ENCODE data around the gene SOCS7.
A peak's percentile ranks its signal among the peaks of the same experiment; 100 is the strongest.

Gene SOCS7

DNA sequence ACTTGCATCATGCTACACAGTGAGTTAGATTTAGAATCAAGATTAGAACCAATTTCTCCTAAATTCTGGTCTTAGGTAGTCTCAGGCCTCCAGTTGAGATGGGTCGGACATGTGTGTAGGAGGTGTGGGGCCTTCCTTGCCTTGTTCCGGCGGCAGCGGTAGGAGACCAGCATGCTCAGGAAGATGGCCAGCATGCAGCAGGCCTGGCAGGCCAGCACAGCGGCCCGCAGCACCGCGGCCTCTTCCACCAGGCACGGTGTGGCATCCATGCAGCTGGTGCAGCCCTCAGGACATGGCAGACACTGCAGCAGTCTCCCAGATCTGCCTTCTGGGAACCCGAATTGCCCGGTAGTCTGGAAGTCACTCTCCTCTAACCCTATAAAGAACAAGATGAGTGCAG, 14.8 kb upstream of the SOCS7 start:
- DNase-seq (ENCODE audit: extremely low read depth in 1 of 2, low read depth in 1 of 2): no peak

DNA sequence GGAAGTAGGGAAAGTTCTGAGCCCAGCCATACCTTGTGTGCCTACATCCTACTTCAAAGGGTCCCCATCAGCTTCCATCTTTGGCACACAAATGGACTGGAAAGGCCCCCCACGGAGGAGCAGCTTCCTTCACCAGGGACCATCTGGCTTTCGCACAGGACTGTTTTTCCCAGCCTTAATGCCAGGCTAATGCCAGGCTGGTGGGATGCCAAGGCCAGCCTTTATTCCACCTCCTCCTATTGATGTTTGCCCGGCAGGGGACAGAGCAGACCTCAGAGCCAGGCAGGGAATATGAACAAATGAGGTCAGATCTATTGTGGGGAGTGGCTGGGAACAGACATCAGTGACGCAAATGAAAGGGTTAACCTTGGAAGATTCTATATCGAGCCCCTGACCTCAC, 13.6 kb upstream of the SOCS7 start:
- DNase-seq (ENCODE audit: extremely low read depth in 1 of 2, low read depth in 1 of 2): no peak

DNA sequence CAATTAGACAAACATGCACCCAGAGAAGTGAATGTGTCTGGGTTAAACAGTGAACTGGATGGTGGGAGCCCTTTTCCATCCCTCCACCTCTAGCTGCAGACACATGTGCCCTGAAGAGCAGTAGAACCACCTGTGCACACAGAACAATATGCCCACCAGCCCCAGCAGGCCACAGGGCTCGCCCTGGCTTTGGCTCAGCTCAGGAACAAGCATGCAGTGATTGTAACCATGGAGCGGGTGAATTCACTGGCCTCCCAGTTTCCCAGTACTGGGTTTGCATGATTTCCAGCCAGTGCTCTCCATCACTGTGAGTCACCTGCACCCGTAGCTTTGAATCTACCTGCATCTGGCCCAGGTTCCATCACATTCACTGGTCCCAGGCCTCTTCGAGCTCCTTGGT, 13.1 kb upstream of the SOCS7 start:
- DNase-seq (ENCODE audit: extremely low read depth in 1 of 2, low read depth in 1 of 2): no peak

DNA sequence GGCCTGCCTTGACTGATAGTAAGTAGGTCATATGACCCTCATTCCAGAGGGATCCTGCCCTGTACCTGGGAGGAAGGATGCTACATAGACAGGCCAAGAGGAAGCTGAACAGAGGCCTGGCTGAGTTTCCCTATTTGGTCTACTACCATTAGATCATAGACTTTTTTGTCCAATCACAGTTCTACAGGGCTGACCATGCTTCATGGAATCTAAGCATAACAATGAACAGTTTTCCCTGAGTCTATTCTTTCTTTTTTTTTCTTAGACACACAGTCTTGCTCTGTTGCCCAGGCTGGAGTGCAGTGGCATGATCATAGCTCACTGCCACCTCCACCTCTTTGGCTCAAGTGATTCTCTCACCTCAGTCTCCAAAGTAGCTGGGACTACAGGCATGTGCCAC, 11.8 kb upstream of the SOCS7 start:
- no peak for DNase-seq (ENCODE audit: extremely low read depth in 1 of 2, low read depth in 1 of 2)

DNA sequence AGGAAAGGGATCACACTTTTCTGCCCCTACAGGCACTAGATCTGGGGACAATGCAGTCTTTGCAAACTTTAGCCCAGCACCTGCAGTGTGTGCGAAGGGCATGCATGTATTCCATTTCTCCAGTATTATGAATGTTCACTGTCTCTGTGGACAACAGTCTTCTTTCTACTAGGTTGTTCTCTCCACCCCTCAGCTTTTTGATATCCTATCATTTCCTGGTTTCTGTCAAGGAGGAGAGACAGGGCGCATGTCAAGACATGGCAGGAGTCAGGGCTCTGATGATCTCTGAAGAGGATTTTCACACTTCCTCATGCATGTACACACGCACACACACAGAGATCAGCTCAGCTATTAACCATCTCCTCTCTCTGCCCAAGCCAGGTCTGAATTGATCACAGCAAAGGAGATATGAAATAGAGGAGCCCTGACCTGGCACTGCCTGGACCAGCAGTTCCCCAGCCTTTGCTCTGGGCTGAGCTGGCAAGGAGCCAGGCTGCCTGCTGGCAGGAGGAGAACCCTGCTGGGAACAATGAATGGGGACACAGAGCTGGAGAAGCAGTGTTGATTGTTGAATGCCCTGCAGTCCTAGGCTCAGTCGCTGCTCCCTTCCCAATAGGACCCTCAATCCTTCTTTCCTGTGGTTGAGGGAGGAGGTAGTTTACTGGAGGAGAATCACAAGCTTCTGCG, 10.5 kb upstream of the SOCS7 start:
- no peak for DNase-seq (ENCODE audit: extremely low read depth in 1 of 2, low read depth in 1 of 2)

DNA sequence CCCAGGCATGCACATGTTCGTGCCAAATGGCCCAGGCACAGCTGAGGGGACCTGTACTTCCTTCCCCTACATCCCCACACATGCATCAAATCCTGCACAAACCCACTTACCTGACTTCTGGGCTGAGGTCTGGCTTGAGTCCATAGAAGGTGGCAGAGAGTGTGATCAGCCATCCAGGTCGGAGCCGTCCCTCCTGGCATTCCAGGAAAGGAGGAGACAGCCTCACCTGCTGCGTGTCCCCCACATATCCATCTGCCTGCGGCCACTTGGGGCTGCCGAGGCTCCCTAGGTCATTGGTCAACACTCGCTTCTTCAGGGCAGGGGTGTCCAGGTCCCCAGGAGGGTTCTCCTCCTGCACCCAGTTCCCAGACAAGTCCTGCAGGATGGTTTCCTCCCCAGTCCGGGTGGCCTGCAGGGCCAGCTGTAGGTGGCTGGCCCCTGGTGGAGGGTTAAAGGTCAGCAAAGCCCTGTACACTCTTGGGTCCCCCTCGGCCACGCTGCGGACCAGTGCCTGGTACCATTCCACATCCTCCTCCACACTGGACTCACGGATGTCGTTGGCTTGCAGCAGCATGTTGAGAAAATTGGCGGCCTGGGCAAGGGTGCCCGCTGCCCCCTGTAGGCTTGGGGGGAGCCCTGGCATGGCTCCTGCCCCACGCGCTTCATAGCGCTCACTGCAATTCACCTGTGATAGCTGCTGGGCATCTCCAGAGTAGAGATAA, 8.6 kb upstream of the SOCS7 start:
- no peak for DNase-seq (ENCODE audit: extremely low read depth in 1 of 2, low read depth in 1 of 2)

DNA sequence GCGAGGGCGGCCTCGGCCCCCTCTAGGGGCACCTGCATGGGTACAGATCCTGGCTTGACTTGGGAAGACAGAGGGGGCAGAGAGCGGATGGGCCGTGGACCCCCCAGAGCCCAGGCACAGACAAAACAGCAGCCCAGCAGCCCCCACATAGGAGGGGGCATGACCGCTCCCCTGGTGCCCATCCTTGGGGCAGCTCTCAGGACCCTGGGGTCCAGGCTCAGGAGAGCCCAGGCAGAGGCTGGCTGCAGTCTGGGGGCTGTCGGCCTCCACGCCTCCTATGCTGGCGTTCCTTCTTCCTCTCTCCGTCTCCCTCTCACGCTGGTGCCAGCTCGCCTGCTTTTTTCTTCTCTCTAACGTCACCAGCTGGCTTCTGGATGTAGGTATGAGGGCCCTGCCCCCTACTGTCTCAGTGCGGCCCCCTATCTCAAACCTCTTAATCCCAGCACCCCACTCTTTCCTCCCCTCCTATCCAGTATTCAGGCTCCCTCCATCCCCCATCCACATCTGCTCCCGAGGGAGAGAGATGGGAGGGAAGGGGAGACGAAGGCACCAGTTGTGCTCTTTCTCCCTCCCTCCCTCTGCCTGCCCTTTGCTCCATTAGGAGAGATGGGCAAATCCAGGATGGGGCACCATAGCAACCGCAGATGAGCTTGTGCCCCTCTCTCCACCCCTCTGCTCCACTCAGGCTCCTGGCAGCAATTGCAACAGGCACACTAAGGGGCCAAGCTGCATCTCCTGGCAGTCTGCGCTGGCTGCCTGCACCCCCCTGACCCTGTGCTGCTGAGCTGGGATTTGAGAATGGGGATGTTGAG, 7.8 kb upstream of the SOCS7 start, which contains the start of gene GPR179:
GPR179 (minus strand) TSS at position 349 of the 812 bp plus-strand sequence; CDS start at position 182, 167 bp downstream.
- no peak for DNase-seq (ENCODE audit: extremely low read depth in 1 of 2, low read depth in 1 of 2)

DNA sequence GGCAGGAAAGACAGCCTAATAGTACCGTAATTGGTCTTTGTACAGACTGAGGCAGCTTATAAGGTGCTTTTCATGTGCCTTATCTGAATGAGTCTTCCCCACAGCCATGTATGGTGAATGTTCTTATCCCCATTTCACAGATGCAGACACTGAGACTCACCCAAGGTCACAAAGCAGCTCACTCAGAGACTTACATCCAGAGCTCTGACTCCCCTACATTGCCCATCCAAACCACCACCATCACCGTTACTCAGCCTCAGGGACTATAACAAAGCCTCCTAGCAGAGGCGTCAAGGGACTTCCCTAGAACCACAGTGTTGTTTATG, 7.3 kb upstream of the SOCS7 start:
- no peak for DNase-seq (ENCODE audit: extremely low read depth in 1 of 2, low read depth in 1 of 2)

DNA sequence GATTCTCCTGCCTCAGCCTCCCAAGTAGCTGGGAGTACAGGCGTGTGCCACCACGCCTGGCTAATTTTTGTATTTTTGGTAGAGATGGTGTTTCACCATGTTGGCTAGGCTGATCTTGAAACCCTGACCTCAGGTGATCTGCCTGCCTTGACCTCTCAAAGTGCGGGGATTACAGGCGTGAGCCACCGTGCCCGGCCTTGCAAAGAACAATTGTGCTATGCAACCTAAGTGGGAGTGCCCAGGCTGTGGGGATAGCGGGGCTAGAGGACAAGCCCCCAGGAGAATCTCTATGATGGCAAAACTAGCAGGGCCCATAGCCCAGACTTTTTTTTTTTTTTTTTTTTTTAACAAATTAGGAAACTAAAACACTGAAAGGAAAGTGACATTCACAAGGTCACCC, 5.9 kb upstream of the SOCS7 start:
- DNase-seq (ENCODE audit: extremely low read depth in 1 of 2, low read depth in 1 of 2): no peak

DNA sequence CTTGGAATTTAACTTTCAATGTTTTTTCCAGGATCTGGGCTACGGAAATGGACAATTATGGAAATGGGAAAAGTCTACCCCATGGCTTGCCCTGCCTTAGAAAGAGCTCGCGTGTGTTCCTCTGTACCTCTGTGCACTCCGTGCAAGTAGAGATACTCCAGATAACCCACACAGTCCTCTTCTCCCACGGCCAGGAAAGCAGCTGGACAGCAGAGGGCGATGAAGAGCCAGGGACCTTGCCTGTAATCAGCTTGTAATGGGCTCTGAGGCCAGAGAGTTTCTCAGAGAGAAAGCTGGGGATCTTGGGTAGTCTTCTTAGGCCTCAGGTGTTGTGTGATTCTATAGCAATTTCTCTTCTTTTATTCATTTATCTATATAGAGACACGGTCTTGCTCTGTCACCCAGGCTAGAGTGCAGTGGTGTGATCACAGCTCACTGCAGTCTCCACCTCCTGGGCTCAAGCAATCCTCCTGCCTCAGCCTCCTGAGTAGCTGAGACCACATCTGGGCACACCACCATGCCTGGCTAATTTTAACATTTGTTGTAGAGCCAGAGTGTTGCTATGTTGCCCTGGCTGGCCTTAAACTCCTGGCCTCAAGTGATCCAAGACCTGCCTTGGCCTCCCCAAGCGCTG, 2.4 kb upstream of the SOCS7 start:
- peak; percentile 48 to 71 for DNase-seq (ENCODE audit: extremely low read depth in 1 of 2, low read depth in 1 of 2)

DNA sequence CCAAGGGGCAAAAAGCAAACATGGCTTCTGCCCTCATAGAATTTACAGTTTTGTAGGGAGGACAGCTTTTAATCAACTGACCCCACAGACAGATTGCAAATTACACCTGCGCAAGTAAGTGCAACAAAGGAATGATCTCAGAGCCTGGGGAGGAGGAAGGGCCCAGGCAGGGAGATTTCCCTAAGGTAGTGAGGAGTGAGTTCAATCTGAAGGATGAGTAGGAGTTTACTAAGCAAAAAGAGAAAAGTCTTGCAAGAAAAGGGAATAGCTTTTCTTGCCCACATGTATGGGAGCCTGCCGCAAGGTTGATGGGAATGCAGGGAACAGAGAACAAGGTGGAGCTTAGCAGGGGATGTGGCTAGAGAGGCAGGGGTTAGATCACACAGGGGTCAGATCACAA, 1.6 kb upstream of the SOCS7 start:
- DNase-seq (ENCODE audit: extremely low read depth in 1 of 2, low read depth in 1 of 2): no peak

DNA sequence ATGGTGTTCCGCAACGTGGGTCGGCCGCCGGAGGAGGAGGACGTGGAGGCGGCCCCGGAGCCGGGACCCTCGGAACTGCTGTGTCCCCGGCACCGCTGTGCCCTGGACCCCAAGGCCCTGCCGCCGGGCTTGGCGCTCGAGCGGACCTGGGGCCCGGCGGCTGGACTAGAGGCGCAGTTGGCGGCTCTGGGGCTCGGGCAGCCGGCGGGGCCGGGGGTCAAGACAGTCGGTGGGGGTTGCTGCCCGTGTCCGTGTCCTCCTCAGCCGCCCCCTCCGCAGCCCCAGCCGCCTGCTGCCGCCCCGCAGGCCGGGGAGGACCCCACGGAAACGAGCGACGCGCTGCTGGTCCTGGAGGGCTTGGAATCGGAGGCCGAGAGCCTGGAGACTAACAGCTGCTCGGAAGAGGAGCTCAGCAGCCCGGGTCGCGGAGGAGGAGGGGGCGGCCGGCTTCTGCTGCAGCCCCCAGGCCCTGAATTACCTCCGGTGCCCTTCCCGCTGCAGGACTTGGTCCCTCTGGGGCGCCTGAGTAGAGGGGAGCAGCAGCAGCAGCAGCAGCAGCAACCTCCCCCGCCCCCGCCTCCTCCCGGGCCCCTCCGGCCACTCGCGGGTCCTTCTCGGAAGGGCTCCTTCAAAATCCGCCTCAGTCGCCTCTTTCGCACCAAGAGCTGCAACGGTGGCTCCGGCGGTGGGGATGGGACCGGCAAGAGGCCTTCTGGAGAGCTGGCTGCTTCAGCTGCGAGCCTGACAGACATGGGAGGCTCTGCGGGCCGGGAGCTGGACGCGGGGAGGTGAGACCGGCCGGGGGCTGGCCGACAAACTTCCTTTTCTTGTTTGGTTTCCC, 821 bp downstream of the SOCS7 start:
- no peak for DNase-seq (ENCODE audit: extremely low read depth in 1 of 2, low read depth in 1 of 2)

DNA sequence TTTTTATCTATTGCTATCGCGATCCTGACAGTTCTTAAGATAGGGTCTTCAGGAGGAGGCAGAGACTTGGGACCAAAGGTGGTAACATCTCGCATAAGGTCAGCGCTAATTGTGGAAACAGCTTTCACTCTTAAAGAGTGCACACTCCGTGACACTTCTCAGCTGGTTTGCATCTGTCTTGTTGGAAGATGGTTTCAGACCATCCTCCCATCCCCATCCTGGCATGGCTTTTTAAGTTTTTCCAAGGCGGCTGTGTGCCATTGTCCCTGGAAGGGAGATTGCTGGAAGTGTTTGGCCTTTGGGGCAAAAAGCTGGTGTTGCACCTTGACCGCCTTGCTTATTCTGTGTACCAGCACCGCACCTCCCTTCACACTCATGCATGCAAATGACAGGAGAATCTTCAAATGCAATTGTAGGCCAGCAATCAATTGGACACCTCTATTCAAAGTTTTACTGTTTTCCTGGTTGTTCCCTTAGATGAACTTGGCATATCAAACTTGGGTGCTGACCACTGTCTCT, 1.5 kb downstream of the SOCS7 start:
- no peak for DNase-seq (ENCODE audit: extremely low read depth in 1 of 2, low read depth in 1 of 2)

DNA sequence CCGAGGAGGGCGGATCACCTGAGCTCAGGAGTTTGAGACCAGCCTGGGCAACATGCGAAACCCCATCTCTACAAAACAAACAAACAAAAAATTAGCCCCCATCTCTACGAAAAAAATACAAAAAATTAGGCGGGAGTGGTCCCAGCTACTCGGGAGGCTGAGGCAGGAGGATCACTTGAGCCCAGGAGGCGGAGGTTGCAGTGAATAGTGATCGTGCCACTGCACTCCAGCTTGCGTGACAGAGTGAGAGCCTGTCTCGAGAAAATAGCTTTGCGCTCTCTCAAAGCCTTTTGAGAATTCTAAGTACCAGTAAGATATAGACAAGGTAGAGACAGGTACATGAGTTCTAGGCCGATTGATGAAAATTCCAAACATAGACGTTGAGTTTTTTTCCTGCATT, 2.0 kb downstream of the SOCS7 start:
- no peak for DNase-seq (ENCODE audit: extremely low read depth in 1 of 2, low read depth in 1 of 2)

DNA sequence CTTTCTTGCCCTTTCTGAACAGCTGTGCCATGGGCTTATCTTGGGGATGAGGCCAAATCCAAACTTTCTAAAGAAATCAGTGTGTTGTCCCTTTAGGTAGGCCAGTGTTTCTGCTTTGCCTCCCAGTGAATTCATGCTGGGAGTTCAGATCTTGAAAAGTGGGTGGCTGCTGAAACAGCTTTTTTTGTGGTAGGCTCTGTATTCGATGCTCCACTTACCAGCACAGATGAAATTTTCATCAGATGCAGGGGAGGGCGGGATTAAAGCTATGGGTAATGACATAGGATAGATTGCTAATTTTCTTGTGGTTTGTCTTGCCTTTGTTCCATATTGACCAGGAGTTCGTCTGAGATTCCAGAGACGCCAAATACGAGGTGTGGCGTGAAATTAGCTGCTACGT, 2.8 kb downstream of the SOCS7 start:
- no peak for DNase-seq (ENCODE audit: extremely low read depth in 1 of 2, low read depth in 1 of 2)

DNA sequence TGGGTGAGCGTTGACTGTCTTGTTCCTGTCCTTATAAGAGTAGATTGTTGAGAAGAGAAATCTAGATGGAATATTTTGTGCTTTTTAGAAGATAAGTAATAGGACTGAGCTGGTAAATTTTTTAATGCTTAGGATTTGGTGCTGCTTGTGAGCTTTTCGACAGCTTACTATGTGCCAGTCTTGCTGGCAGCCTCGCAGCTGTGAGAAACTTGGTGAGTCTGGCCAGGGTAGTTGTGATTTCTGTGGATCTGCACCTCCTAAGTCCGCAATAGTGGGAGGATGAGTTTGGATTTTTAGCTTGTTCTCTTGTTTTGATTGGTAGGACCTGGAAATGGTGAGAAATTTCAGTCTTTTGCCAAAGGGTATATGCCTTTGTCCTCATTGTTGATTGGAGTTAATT, 3.6 kb downstream of the SOCS7 start:
- DNase-seq (ENCODE audit: extremely low read depth in 1 of 2, low read depth in 1 of 2): no peak

DNA sequence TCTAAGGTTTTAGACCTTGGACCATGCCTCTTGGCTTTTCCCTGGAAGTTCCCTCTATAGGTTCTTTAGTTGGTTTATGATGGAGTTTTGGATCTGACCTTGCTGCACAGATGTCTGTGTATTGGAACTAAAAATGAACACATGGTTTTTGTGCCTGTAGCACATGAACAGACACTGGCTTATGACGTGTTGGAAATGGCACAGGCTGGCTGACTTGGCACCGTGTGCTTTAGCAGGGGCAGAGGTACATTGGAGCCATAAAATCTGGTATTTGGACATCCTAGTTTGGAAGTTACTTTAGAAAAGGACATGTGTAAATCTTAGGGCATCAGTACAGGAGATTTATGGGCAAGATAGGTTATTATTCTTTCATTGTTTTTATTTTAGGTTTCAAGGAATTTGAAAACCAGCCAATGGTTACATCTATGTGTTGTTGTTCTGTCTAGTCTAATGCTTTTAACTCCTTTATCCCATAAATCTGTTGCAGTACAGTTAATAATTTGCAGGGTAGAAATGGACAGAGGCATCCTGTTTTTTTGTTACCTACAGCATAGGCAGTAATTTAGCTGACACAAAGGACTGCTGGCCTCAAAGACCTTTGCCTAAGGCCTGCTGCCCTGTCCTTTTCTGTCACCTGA, 6.0 kb downstream of the SOCS7 start:
- no peak for DNase-seq (ENCODE audit: extremely low read depth in 1 of 2, low read depth in 1 of 2)

DNA sequence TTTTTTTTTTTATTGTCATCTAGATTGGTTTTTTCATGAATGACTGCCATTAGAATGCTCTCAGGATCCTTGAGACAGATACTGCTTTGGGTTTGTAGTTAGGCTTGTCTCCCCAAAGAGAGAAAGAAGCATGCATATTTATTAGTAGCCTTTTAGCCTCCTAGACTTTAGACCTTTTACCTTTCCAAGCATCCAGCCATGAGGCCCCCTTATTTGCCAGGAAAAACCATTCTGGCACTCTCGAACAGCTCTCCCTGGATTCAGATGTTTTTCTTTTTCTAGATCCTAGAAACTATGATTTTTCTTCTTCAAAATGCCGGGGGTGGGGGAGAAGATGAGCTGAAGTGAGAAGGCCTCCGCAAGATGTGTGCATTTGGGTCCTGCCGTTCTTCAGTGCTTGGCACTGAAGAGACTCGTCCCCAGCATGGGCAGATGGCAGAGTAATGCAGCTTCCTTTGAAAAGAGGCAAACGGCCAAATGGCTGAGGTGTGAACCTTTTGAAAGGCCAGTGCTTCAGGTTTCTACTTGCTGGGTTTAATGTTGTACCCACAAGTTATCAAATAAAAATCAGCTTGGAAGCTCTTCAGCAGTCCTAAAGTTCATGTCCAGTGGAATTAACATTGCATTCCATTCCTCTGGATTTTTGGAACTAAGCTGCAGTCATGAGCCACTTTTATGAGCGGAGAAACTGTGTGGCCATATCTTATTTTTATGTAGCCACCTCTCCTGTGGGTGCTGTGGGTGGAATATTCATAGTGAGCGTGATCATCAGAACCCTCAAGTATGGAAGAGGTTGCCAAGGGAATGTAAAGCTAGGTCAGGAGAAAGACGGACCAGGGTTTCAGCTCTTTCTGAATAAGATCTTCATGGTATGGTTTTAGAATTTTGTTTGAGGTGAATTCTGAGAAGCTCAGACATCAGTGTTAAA, 7.2 kb downstream of the SOCS7 start:
- DNase-seq (ENCODE audit: extremely low read depth in 1 of 2, low read depth in 1 of 2): no peak
